GM19193 (cell line): ENCODE results near the gene CLRN2.

Experiments used
- POLR2A ChIP-seq: IDR thresholded peaks from 4 replicates; pipeline ENCODE4 v1.6.1; 2011; ENCODE audit not compliant: insufficient read depth, insufficient read length; ENCODE audit errors: extremely low read depth

Gene CLRN2

GRCh38 chr4:17521595-17521994 is 6.6 kb downstream of the CLRN2 start:
- no peak for TF ChIP-seq POLR2A

- TF ChIP-seq POLR2A = no peak
Measured at GRCh38 chr4:17523662-17524061, 8.7 kb downstream of the CLRN2 start.

- no peak for TF ChIP-seq POLR2A
Measured at GRCh38 chr4:17526695-17527477, 11.9 kb downstream of the CLRN2 start.

- TF ChIP-seq POLR2A = no peak
Measured at GRCh38 chr4:17528551-17529165, 13.7 kb downstream of the CLRN2 start.

GRCh38 chr4:17531538-17532285 is 16.7 kb downstream of the CLRN2 start:
- no peak for TF ChIP-seq POLR2A

- TF ChIP-seq POLR2A = no peak
Measured at GRCh38 chr4:17534705-17535104, 19.7 kb downstream of the CLRN2 start.

GRCh38 chr4:17535242-17535641 is 20.3 kb downstream of the CLRN2 start:
- TF ChIP-seq POLR2A = no peak

- no peak for TF ChIP-seq POLR2A
Measured at GRCh38 chr4:17535906-17536305, 20.9 kb downstream of the CLRN2 start.

- no peak for TF ChIP-seq POLR2A
Measured at GRCh38 chr4:17544205-17544604, 29.2 kb downstream of the CLRN2 start.

GRCh38 chr4:17544831-17545234 is 29.9 kb downstream of the CLRN2 start:
- TF ChIP-seq POLR2A = no peak

GRCh38 chr4:17545374-17546140 is 30.6 kb downstream of the CLRN2 start:
- no peak for TF ChIP-seq POLR2A

- TF ChIP-seq POLR2A = no peak
Measured at GRCh38 chr4:17546222-17546621, 31.3 kb downstream of the CLRN2 start.

- no peak for TF ChIP-seq POLR2A
Measured at GRCh38 chr4:17546678-17547077, 31.7 kb downstream of the CLRN2 start.

- no peak for TF ChIP-seq POLR2A
Measured at GRCh38 chr4:17550549-17550948, 35.6 kb downstream of the CLRN2 start.

- no peak for TF ChIP-seq POLR2A
Measured at GRCh38 chr4:17552427-17552826, 37.5 kb downstream of the CLRN2 start.
